Eye (tissue), 1 donor: Measurements from ENCODE around the gene SAMD14.

Source experiments
- DNase-seq: peaks from one replicate; pipeline ENCODE4 v3.0.0-alpha.2; 2015

Gene SAMD14

DNA sequence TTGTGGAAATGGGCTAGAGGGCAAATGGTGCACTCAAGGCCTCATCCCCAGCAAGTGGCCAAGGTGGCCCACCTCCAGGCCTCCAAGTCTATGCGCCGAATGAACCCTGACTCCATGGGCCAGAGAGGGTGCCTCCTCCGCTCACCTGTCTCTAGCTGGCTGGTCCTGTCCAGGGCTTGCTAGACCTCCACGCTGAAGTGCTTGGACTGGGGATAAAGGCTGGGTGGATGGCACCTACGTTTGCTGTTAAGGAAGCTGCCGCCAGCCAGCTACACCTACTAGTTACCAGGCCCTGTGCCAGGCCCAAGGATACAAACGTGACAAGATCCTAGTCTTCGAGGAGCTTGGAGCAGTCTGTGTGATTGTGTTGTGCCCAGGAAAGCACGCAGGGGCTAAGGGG, 35.1 kb upstream of the SAMD14 start:
- no peak for DNase-seq

DNA sequence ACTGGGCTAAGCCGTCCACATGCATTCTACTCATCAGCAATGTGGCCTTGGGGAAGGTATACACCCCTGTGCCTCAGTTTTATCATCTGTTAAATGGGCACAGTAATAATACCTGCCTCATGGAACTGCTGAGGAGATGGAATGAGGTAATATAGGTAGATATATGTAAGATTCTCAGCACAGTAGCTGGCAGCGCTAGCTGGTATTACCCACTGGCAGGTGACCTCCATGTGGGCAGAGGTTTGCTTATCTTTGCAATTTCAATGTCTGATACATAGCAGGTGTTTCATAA, 34.7 kb upstream of the SAMD14 start:
- no peak for DNase-seq

DNA sequence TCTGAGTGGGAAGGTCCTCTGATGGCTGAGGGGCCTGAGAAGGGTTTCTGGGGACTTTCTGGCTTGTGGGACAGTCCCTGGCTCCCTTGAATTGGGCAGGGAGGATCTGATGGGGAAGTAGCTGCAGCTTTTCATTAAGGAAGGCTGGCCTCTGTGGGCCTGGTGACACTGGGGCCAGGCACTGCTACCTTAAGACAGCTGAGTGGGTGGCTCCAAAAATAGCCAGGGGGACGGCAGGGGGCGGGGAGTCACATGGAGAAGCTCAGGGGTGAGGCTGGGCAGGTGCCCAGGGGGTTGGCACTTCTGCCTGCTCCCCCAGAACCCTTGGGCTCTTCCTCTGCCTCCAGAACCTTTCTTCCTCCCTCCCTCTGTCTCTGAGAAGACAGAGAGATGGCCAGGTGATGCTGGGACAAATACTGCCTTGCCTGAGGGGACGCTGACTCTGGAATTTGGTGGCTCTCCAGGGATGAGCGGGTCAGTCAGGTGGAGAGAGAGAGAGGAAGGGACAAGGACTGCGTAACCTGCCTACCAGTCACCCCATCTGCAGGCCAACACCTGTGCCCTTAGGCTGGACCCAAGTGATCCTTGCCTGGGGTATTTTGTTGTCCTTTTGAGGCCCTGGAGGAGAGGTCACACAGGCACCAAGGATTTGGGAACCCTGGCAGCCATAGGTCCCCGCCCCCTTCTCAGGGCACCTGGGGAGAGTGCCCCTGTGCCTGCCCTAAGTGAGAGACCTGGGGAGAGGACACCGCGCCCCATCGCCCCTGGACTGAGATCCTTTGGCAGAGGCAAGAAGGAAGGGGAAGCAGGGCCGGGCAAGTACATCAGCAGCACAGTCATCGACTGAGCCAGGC, 34.1 kb upstream of the SAMD14 start:
- DNase-seq: no peak

DNA sequence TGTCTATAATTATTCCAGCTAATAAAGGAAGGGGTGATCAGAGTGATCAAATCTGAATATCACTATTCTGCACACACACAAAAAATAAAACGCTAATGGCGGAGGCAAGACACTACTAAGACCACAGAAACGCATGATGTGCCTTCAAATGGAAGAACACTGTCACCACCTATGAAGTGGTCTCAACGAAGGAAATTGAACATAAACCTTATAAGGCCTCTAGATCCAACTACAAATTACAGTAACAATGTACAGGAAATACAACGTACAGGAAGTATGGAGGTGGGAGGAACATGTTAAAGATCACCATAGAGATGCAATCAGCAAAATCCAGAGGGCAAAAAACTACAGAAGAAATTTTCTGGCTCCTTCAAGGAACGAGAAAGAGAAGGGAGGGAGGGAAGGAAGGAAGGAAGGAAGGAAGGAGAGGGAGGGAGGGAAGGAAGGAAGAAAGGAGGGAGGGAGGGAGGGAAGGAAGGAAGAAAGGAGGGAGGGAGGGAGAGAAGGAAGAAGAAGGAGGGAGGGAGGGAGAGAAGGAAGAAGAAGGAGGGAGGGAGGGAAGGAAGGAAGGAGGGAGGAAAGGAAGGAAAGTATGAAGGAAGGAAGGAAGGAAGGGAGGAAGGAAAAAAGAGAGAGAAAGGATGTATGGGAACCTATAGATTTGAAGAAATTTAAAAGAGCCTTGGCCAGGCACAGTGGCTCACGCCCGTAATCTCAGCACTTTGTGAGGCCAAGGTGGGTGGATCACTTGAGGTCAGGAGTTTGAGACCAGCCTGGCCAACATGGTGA, 32.7 kb upstream of the SAMD14 start:
- no peak for DNase-seq

DNA sequence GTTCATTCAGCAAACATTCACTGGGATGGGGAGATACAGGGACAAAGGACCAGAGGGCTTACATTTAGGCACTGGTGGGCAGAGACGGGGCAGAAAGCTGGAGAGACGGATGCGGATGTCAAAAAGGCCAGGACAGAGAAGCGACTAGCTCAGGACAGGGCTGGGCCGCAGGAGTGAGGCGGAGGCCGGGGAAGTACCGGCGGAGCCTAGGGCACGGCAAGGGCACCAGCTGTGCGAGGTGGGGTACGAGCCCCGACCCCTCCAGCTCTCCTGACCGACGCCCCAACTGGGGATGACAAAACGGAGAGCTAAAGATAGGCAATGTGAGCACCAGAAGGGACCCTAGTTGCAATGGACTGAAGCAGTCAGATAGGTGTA, 31.9 kb upstream of the SAMD14 start:
- no peak for DNase-seq

DNA sequence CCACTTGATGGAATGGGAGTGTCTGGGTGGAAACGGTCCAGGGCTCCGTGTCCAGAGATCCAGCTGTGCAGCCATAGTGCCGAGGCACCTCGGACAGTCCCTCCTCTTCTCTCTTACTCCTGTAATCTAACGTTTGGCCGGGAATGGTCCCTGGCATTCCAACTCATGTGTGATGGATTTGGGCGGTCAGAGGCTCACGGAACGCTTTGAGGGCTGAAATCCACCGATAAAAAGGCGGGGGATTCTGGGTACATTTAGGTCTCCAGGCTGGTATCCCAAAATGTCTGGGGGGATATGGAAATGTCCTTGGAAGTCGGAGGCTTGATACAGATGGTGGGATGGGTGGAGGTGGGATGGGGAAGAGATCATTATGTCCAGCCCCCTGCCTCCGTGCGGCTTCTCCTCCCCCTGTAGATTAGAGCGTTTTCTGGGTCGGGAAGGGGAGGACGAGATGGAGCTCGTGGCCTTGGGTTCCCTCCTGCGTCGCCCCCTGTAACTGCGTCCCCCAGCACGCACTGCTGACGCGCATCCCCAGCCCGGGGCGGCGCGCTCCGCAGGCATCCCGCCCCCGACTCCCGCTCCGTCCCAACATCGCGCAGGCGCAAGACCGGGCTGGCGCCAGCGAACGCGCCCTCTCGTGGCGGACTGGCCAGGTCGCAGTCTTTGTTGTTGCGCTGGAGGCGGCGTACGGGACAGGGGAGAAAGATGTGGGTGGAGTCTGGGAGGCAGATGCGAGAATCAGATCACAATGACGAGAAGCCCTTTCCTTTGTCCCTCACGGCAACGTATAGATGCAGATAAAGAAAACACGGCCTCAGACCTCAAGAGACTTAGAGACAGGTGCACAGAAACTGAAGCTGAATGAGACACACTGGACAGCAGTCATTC, 31.3 kb upstream of the SAMD14 start:
- peak; percentile 99 for DNase-seq

DNA sequence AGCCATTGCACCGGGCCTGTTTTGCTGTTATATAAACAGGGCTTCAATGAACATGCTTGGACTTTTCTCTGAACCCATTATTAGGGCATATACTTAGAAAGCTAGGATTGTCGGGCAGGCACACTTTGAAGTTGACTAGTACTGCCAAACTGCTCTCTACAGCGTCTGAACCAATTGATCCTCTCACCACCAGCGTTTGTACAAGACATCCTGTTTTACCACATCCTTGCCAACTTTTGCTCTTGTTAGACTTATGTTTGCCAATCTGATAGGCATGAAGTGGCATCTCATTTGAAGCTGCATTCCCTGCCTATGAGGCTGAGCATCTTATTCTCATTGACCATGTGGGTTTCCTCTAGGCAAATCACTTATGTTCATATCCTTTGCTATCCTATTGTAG, 27.9 kb upstream of the SAMD14 start:
- no peak for DNase-seq

DNA sequence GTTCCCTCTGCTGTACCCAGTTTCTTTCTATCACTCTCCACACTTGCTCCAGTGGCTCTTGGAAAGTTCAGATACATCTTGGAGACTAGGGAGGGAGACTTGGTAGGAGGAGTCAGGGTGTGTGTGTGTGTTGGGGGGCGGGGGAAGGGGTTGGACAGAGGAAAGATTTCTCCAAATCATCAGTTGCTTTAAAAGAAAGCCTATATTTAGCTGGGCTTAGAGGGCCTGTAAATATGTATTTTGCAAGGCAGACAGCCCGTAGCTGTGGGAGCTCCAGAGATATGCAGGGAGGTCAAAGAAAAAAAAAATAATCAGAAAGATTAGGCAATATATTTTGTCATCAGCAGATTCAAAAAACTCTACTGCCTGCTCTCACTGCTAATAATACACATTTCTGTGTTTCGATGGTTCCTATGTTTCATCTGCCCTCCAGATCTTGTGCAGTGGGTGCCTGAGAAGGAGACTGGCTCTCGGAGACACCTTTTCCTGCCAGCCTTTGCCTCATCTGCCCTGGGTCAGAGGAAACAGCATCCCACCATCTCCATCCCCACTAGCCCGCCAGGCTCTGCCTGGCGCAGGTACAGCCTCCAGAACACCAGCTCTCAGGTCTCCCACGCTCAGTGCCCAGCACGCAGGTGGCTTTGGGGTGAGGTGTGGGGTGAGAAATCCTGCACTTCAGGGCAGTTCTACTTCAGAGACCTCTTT, 25.3 kb upstream of the SAMD14 start:
- no peak for DNase-seq

DNA sequence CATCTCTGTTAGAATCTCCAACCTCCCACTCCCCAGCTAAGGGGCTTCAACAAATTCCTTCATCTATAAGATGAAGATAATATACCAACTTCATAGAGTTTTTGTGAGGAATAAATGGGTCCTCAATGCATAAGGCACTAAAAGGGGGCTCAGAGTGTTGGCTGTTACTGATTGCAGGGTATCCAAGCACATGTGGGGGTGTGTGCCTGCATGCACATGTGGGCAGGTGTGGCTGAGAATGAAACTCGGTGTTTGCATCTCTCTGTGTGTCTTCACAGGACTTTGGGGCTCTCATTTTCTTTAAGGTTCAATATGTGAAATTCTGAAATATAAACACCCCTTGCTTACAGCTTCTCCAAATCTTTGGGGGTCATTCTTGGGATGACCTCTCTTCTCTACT, 24.6 kb upstream of the SAMD14 start:
- DNase-seq: no peak

DNA sequence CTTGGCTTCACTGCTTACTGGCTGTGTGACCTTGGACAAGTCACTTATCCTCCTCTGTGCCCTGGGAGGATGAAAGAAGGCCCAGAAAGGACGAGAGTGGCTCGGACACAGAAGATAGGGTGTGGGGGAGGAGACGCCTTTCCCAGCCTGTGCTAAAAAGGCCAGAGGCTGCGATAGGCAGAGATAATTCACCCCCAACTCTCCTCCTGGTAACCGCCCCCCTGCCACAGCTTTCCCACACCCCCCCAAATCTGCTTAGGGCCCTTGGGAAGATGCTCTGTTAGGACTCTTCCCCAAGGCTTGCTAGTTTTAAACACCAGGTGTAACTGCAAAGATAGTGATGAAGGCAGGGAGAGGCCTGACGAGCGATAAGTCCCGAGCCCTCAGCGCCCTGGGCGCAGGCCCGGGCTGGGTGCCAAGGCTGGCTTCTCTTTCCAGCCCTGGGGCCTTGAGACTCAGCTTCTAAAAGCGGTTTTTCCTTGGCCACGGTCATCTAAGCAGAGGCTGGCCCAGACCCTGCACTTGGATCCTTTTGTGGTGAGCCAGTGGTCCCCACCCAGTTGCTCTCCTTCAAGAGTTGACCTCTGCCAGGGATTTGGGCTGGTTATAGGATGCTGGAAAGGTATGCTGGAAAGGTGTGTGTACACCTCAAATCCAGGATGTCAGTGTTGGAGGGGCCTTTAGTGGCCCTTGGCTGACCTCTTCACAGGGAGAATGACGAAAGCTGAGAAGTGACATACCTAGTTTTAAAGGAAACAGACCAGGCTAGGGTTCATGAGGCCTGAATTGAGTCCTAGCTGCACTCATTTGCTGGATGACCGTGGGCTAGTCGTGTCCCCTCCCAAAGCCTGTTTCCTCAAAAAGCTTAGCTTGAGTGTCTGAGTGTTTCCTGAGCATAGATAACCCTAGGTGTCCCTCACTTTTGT, 24.0 kb upstream of the SAMD14 start:
- DNase-seq: no peak

DNA sequence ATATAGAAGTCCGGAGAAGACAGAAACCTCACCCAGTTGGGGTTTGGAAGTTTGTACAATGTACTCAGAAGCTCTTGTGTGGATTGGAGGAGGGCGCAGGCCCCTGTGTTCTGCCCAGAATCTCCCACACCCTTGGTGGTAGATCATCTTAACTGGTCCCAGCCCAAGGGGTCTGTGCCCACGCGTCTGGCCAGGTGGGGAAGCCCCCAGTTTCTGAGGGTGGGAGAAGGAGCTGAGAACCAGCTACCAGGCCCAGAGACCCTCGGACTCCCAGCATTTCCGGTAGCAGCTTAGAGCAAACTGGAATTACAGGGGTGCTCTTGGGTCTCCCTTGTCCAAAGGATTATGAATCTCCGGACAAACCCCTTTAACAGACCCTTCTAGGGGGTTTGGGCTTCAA, 22.8 kb upstream of the SAMD14 start:
- no peak for DNase-seq

DNA sequence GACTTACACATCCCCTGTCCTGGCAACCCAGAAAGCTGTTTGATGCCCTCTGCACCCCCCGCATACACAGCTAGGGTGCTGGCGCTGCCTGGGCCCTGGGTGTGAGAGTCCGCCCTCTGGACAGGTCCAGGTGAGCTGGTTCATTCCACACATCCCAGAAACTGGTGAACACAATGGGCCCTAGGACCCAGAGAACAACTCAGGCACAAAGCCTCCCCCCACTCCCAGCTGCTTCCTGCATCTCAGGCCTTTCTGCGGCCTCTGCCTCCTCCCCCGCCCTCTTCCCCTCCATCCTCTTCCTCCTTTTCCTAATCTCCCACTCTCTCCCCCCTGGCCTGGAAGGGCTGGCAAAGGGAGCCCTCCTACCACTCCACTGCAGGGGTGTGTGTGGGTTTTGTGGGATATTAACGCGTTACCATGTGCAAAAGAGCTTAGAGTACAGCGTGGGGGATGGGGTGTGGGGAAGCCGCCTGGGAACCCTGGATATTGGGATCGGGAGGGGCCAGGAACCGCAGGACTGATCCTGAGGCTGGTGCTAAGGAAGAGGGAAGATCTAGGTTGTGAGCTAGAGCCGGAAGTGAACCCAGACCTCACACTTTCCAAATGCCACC, 22.1 kb upstream of the SAMD14 start:
- peak; percentile 96 for DNase-seq

DNA sequence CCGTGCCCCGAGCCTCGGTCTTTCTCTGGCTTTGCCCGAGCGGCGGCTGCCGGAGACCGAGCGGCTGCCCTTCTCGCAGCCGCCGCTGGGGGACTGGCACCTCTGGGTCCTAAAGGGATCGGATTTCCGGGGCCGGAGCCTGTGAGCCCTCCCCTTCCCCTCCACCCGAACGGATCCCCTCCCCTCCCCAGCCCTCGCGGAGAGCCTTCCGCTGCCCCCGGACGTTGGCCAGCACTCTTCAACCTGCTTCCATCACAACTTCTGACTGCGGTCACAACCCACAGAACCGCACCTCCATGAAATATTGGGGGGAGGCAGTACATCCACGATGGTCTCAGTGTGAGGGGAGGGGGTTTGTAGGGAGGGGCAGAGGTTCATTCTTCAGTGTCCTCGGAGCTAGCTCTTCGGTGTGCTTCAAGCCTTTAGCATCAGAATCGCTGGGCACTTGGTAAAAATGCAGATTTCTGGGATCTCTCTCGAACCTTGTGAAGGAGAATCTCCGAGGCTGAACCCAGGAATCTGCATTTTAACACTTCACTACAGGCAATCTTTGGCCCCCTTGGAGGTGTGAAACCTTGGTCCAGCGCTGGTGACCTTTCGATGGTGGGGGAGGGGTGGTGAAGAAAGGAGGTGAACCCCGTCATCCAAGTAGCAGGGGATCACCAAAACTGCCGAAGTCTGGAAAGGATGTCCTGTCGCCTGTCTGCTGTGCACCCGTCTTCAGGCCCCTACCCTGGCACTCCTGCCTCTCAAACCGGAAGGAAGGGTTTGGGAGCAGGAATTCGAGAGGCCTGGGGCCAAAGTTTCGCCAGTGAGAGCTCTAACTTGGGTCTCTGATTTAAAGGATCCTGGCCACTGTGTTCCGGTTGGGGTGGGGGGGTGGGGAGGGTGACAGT, 21.3 kb upstream of the SAMD14 start:
- DNase-seq: peak; percentile 95

DNA sequence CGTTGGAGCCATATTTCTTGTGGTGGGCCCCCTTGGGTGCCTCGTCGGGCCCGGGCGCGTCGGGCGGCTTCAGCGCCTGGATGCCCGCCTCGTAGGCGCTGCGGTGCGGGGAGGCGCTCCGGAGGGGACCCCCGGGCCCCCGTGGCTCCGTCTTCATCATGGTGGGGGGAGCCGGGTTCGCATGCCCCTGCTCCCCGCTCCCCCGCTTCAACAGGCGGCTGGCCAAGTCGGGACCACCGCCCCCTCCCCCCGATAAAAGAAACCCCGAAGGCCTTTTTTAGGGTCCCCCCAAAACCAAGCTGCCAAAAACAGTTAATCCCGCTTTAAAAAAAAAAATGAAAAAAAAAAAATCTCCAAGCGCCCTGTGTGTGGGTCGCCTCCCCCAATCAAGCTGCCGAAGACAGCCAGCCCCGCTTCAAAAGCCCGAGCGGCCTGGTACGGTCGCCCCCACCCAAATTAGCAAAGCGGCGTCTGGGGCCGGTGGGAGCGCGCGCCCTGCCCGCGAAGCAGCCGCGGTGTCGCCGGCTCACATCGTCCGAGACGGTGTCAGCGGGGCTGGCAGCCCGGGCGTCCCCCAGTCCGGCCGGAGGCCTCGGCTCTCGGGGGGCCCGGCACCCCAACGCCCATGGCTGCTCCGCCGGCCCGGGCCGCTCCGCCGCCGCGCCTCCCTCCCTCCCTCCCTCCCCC, 20.5 kb upstream of the SAMD14 start, which contains the start of gene PPP1R9B:
TSS of gene PPP1R9B (minus strand) at position 324 of the 687 bp plus-strand sequence. CDS start at position 160, 164 bp downstream.
- DNase-seq: no peak

DNA sequence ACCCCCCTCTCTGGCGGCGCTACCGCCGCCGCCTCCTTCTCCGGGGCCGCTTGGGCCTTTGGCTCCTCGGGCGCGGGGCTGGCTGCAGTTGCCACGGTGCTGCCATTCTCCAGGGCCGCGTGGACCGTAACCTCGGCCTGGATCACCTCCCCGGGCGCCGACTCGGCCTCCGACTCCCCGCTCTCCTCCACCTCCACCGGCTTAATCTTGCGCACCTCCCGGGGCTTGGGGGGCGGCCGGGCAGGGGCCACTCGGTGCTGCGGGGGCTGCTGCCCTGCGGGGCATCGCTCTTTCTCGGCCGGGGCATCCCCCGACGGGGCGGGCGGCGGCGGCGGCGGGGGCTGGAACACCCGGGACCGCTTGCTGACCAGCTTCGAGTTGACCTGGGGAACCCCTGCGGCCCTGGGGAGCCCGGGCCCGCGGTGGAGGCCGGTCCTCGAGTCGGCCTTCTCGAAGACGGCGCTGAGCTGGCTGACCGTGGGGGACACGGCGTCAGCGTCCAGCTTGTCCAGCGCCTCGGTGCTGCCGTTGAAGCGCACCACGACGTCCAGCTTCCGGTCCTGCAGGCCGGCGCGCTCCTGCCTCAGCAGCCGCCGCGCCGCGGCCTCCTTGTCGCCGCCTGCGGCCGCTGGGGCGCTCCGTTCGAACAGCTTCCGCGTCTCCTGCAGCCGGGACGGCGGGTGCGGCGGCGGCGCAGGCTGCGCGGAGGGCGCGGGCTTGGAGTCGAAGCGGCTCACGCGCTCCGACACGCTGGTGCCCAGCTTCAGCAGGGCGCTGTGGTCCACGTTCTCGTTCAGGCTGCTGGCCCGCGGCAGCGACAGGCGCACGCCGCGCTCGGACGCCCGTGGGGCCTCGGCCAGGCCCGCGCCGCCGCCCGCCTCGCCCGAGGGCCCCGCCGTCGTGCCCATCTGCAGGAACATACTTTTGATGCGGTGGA, 19.7 kb upstream of the SAMD14 start:
- DNase-seq: peak; percentile 77

DNA sequence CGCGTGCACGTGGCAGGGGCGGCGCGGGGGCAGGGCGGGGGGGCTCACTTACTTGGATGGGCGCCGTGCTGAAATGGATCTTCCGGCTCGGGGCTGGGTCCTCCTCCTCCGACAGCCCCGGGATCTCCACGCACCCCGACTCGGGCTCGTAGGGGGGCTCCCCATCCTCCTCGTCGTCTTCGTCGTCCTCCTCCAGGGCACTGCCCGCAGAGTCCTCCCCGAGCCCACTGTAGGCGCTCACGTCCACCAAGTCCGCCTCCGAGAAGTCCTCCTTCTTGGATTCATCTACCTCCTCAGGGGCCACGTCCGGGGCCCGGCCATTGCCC, 19.1 kb upstream of the SAMD14 start:
- peak; percentile 44 for DNase-seq

DNA sequence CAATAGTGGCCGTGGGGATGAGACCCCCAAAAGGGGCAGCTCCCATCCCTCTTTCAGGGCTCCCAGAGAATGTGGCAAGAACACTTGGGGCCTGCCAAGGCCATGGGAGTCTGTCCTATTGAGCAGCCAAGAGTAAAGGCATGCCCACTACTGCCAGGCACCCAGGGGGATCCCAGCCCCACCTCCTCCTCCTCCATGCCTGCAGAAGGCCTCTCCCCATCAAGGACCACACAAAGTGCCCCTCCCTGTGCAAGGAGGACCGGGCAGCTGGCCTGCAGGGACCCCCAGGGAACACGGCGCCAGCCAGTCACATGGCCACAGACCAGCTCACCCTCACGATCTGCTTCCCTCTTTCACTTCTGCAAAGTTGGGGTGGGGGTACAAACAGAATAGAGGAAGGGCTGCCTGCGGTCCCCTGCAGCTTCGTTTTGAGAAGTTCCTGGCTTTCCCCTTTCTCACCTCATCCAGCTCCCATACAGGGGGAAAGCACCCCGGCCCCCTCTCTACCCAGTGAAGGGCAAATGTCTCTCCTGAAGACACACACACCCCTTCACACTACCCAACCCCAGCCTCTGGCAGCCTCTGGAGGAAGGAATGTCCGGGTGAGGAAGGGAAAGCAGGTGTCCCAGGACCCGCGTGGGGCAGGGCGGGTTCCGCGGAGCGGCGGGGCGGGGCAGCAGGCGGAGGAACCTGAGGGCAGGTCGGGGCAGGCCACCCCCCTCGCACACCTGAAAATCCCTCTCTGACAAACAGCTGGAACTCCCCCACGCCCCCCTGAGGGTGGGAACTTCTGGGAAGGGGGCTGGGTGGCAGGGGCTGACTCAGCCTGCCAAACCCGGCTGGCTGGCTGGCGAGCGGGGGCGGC, 18.5 kb upstream of the SAMD14 start:
- peak; percentile 66 for DNase-seq
